NCI-H774 (cell line): ENCODE results near the gene ATP9B.

Experiments
- DNase-seq: peaks from one replicate; lab custom pipeline; 2025; lab: John Stamatoyannopoulos, UW

ATP9B gene

GRCh38 chr18:79380816-79381806 is 311.9 kb downstream of the ATP9B start:
- DNase-seq = no peak

DNA sequence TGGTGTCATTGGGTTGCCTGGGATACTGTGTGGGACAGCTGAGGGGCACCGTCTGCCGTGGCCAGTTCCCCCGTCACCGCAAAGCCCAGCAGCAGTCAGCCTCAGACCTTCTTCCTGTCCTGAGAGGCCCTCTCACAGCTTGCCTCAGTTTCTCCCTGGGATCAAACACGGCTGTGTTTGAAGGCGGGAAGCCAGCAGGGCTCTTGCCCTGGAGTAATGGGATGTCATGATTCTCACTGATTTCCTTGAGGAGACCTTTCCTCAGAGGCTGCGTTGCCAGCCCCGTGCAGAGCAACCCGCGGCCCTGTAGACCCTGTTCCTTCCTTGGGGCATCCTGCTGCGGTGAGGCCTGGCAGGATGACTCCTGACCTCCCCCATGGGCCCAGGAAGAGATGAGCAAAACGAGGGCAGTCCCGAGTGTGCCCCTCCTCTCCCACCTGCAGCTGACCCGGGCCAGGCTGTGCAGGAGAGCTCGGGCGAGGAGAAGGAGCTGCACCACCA is 312.7 kb downstream of the ATP9B start:
- no peak for DNase-seq

GRCh38 chr18:79382681-79383387 is 313.6 kb downstream of the ATP9B start:
- no peak for DNase-seq

- no peak for DNase-seq
Measured at GRCh38 chr18:79383388-79384056, 314.3 kb downstream of the ATP9B start.

- DNase-seq = no peak
Measured at GRCh38 chr18:79384151-79384807, 315.1 kb downstream of the ATP9B start.

- DNase-seq = no peak
Measured at GRCh38 chr18:79384834-79385233, 315.6 kb downstream of the ATP9B start.

- DNase-seq = no peak
Measured at GRCh38 chr18:79385326-79385707, 316.1 kb downstream of the ATP9B start.

- no peak for DNase-seq
Measured at GRCh38 chr18:79385708-79386341, 316.6 kb downstream of the ATP9B start.

GRCh38 chr18:79386547-79386946 is 317.4 kb downstream of the ATP9B start:
- DNase-seq = no peak

DNA sequence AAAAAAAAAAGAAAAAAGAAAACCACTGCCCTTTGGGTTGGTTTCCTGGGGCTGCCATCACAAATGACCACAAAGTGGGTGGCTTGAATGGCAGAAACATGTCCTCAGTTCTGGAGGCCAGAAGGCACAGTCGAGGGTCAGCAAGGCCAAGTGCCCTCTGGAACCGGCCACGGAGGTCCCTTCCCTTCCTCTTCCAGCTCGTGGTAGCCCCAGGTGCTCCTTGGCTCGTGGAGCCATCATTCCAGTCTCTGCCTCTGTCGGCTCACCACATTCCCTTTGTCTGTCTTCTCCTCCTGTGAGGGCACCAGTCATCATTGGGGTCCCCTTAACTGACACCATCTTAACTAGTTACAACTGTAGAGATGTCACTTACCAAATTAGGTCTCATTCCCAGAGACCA is 318.0 kb downstream of the ATP9B start:
- no peak for DNase-seq

GRCh38 chr18:79387615-79388014 is 318.4 kb downstream of the ATP9B start:
- no peak for DNase-seq

- DNase-seq = no peak
Measured at GRCh38 chr18:79388043-79388442, 318.8 kb downstream of the ATP9B start.

- DNase-seq = no peak
Measured at GRCh38 chr18:79389689-79390088, 320.5 kb downstream of the ATP9B start.

DNA sequence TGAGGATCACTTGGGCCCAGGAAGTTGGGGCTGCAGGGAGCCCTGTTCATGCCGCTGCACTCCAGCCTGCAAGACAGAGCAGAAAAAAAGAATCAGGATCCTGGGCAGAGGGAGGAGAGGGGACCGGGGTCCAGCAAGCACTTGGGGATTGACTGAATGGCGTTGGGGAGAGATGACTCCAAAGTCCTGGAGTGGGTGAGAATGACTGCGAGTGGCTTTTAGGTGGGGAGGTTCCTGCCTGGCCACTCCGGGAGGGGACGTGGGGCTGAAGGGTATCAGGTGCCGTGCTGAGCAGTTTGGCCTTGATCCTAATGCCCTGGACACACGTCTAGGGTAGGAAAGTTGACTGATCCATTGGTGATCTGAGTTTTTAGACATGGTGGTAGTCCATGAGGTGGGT is 323.0 kb downstream of the ATP9B start:
- DNase-seq = no peak

DNA sequence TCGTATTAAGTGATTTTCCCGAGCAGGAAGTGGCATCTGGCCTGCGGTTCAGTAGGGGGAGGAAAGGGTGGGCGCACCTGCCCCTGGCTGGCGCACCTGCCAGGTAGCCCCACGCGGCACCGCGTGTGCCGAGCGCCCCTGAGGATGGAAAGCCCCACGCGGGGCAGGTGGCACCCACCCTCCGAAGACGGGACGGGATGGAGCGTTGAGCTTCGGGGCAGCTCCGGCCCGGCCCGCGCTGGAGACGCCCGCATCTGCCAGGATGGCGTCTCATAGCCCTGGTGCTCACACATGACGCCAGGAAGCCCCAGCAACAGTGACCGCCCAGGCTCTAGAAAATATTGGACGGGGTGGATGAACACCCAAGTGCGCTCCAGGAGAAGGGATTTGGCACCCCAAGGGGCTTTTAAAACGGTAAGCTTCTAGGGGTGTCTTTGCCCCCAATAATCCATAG is 324.0 kb downstream of the ATP9B start:
- no peak for DNase-seq

DNA sequence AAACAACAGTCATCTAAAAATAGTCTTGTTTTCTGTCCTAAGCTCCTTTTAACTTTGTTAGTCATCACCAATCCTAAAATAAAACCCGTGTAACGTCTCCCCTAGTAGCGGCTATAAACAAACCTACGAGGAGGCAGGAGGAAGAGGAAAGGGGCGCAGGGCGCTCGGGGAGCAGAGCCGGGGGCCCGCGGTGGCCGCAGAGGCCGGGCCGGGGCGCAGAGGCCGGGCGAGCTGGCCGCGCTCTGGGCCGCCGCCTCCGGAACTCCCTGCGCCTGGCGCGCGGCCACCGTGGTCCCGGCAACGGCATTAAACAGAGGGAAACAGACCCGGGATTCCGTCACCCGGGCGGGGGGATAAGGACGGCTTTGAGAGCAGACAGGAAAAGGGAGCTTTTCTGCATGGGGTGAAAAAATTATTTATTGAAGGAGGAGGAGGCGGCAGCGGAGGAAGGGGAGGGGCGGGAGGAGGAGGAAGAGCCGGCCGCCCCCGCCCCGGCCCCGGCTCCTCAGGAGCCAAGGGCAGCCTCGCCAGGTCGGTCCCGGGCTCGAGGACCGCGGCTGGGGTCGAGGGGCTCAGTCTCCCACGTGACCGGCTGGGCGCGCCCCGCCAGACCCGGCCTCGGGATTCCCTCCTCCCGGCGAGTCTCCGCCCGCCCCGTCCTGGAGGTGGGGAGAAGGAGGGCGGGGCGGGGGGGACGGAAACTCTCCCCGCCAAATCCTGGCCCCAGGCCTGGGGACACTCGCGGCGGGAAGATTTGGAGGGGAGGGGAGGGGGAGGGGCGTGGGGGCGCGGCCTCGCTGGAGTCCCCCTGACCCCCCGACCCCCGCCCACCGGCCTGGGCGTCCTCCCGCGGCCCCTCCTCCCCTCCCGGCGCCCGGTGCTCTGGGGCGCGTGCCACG is 324.7 kb downstream of the ATP9B start:
- peak; percentile 87 for DNase-seq

- DNase-seq = peak; percentile 34
Measured at GRCh38 chr18:79394534-79395307, 325.5 kb downstream of the ATP9B start.

- DNase-seq = no peak
Measured at GRCh38 chr18:79395308-79395640, 326.1 kb downstream of the ATP9B start.

GRCh38 chr18:79395761-79396404 is 326.7 kb downstream of the ATP9B start, which contains the start of gene NFATC1:
Gene NFATC1 (plus strand): TSS chr18:79395930. CDS start chr18:79396225, 295 bp downstream.
- peak; percentile 53 for DNase-seq
